SU-DHL-6 (cell line): ENCODE results near the gene ZNF665.

Experiments used
- CTCF ChIP-seq: fragments of 200-600 bp; sonication (generic); IDR thresholded peaks from one replicate; pipeline ENCODE4 v1.5.1; 2017; ENCODE audit warnings: antibody characterized with exemption, mild to moderate bottlenecking, low read length, moderate library complexity; ENCODE audit not compliant: insufficient read depth, poor library complexity, severe bottlenecking
- EZH2phosphoT487 ChIP-seq: fragments of 200-600 bp; sonication (generic), shearing (Covaris generic); conservative IDR thresholded peaks from 2 replicates; pipeline ENCODE4 v1.6.1; 2018; ENCODE audit warnings: mild to moderate bottlenecking, antibody characterized with exemption, low read length, moderate library complexity, mixed read lengths

GRCh38 chr19:53131727-53132126 is 61.4 kb downstream of the ZNF665 start:
- TF ChIP-seq CTCF (no peak), EZH2phosphoT487 (no peak)
